HuH-7.5 (cell line): ENCODE measurements around the gene CANT1.

Source experiments
- DNase-seq: peaks from one replicate; pipeline ENCODE4 v3.0.0; 2011; ENCODE audit warnings: low spot score

Gene CANT1

DNA sequence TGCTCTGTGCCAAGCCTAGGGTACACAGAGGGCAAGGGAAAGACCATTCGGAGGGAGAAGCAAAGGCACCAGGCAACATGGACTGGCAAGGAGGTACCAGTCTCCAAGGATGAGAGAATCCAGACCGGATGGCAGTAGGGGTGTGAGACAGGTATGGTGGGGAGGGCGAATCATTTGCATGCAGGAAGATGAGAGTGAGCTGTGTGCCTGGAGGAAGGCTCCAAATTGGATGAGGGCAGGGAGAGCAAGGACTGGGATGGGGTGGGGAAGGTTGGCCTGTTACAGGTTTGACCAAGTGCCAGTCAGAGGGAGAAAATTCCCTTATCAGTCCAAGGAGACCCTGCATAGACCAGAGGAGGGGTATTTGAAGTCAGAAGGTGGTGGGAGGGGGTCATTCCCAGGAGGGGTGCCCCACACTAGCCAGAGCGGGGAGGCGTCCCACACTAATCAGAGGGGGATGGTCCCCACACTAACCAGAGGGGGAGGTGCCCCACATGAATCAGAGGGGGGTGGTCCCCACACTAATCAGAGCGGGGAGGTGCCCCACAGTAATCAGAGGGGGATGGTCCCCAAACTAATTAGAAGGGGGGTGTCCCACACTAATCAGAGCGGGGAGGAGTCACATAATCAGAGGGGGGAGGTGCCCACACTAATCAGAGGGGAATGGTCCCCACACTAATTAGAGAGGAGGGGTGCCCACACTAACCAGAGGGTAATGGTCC, 737 bp downstream of the CANT1 start:
- DNase-seq = no peak

DNA sequence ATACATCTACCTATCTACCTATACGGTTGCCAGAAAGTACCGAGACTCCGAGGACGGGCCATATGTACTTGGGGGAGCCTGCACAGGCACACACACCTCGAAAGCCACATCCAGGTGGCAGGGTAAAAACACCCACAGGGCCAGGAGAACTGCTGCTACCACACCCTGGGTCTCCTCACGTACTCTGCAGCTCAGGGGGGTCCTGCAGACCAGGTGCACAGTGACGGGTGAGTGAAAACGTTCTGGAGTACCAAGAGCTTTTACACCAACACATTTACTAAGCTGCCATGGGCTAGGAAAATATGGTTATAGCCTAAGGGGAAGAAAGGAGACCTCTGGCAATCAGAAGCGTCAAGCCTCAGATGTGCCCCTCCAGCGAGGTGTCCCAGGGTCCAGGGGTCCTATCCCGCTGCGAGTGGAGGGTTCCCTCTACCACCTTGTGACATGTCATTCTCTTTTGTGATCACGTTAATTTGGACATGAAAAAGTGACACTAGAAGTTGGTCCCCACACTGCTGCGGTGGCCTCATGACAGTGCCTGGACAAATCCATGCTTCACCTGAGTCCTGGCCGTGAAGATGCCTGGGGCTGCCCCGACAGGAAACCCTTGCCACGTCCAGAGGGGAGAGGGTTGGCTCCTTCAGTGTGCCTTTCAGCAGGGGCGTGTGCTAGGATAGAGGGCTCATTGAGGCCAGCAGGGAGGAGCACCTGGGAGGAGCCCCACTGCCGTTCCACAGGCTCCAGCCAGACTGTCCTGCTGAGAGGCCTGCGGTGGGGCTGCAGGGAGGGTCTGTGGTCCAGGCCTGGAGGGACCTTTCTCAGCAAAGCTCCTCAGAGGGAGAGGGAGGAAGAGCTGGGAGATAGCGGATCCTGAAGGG, 1.8 kb downstream of the CANT1 start:
- no peak for DNase-seq

DNA sequence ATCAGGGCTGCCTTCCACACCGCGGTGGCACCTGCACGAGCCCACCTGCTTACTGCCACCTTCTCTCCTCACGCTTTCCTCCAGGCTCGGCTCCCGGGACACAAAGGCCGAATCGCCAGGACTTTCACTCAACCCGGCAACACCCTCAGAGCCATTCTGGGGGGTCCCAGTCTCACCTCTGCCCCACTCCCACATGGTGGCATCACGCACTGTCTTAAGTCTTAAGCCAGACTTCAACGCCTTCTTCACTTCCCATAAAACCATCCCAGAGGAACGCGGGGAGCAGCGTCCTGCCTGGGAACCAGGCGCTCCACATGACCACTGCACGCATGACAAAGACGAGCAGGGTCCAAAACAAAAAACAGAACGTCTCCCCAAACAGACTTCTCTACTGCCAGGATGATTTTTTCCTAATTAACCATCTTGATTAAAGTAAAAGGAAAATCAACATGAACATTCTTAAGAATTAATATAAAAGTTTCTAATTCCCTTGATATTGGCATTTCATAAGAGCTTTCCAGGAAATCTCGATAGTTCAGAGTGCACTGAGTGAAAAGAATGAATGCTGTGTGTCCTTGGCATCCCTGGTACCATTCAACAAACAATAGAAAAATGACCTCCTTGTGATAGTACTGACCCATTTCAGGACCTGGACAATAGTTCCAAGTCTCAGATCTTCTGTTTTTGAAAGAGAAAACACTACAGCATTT, 2.6 kb downstream of the CANT1 start:
- DNase-seq = no peak

DNA sequence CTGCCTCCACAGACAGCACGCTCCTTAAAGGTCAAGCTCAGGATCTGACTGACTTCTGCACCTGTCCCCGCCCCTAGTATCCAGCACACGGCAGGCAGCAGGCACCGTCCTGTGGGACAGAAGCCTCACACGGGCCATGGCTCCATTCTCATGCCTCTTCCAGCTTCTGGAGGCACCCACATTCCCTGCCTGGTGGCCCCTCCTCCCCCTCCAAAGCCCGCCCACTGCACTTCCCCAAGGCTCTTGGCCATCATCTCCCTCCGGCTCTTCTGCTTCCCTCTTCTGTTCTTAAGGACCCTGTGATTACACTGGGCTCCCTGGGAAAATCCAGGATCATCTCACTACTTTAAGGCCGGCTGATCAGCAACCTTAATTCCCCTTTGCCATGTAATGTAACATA, 3.5 kb downstream of the CANT1 start:
- no peak for DNase-seq

DNA sequence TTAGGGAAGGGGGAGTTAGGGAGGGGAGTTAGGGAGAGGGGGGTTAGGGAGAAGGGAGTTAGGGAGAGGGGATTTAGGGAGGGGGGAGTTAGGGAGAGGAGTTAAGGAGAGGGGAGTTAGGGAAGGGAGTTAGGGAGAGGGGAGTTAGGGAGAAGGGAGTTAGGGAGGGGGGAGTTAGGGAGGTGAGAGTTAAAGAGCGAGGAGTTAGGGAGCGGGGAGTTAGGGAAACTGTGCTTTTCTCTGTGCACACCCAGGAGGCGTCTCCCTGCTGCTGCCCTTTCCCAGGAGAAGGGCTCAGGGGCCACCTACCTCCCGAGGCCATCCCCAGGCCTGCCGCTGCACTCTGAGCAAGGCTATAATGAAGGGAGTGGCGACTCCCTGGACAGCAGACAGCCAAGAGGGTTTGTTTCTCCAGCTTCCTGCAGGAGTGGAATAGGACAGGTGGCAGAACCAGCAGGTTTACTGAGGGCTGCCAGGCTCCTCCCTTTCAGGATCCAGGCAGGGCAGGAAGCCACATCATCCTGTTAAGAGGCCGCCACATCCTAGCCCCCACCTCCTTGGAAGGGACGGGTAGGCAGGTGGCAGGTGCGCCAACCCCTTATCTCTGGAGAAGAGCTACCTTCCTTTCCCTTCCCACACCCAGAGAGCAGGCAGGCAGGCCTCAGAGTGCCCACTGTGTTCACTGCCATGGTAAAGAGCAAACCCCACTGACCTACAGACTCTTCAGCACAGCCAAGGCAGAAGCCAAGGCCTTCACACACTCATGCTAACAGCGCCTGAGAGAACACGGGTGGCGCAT, 4.3 kb downstream of the CANT1 start:
- DNase-seq = no peak

DNA sequence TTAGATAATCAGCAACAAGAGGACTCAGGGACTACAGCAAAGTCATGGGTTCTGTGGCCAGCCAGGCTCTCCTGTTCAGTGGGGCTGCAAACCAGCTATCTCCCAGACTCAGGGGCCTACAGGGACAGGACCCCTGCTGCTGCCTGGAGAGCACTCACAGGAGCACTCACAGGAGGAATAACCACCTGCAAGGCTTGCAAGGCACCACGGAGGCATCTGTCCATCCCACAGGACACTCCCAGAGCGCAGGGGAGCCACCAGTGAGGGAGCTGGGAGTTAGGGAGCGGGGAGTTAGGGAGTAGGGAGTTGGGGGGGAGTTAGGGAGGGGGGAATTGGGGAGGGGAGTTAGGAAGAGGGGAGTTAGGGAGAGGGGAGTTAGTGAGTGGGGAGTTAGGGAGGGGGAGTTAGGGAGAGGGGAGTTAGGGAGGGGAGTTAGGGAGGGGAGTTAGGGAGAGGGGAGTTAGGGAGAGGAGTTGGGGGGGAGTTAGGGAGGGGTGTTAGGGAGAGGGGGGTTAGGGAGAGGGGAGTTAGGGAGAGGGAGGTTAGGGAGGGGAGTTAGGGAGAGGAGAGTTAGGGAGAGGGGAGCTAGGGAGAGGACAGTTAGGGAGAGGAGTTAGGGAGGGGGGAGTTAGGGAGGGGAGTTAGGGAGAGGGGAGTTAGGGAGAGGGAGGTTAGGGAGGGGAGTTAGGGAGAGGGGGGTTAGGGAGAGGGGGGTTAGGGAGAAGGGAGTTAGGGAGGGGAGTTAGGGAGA, 5.7 kb downstream of the CANT1 start:
- no peak for DNase-seq

DNA sequence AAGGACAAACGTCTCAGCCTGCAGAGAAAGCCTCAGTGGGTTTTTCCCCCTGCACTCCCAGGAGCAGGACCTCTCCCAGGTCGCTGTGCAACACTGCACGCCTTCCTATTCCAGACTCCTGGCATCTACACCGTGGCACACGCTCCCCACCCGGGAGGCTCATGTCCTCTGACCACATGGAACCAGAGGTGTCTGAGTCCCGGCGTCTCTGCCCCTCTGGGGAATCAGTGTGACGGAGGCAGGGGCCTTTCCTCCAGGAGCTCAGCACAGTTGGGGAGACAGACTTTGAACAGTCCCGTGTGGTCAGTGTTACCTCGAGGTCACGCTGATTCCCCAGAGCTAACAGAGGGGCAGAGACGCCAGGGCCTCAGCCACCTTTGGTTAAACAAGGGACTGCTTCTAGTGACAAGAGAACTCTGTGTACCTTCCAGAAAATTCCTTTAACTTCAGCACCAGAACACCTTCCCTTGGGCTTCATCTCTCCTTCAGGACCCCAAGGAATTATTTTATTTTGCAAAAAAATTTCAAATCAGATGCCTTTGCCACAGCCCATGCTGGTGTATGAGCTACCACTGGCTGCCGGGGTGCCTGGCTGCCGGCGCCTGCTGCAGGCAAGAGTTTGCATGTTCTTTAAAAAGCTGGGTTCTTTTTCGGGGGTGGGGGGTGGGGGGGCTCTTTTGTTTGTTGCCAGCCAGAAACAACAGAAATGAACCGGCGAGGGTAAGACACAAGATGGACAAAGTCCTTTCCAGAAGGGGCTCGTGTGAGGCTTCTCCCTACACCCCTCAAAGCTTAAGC, 6.6 kb downstream of the CANT1 start:
- DNase-seq = no peak

DNA sequence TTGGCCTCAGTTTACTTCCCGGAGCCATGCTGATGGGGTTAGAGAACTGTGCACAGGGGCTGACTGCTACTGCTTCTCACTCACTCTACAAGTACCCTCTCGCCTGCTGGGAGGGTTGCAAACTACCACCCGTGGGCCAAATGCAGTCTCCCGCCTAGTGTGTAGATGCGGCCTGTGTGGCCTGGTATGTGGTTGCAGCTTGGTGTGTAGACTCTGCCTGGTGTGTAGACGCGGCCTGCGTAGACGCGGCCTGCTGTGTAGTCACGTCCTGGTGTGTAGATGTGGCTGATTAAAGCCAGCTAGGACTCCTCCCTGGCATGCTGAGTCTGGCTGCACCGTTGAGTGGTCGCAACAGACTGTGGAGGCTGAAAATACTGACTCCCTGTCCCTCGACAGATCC, 7.3 kb downstream of the CANT1 start:
- no peak for DNase-seq

DNA sequence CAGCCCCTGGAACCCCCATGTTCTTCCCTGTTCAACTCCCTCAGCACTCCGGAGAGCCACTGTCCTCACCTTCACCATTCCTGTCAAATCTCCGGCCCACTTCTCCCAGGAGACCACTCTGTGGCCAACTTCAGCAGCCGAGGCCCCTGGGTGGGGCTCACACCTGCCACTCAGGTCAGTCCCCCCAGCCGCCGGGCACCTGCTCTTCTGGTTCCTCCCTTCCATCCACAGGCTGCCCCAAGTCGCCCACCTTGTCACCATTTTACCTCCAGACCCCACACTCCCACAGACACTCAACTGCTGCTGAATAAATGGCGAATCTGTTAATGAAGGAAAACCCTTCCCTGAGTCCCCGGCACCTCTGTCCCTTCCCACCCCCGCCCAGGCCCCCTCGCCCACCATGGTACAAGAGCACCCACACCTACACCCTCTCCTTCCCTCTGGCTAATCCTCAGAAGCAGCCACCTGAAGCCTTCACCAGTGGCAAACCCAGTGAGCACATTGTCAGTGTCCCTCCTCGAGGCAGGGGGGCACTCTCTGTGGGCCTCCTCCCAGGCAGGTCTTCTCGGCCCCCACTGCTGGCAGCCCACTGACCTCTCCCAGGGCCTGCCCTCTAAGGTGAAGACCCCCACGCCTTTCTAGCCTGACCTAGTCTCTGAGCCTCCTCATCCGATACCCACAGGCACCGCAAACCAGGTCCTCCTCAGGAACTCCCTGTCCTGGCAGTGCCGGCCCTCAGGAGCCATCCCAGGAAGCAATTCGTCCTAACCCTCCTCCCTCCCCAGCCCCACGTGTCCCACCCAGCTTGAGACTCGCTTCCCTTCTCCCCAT, 8.2 kb downstream of the CANT1 start:
- no peak for DNase-seq

DNA sequence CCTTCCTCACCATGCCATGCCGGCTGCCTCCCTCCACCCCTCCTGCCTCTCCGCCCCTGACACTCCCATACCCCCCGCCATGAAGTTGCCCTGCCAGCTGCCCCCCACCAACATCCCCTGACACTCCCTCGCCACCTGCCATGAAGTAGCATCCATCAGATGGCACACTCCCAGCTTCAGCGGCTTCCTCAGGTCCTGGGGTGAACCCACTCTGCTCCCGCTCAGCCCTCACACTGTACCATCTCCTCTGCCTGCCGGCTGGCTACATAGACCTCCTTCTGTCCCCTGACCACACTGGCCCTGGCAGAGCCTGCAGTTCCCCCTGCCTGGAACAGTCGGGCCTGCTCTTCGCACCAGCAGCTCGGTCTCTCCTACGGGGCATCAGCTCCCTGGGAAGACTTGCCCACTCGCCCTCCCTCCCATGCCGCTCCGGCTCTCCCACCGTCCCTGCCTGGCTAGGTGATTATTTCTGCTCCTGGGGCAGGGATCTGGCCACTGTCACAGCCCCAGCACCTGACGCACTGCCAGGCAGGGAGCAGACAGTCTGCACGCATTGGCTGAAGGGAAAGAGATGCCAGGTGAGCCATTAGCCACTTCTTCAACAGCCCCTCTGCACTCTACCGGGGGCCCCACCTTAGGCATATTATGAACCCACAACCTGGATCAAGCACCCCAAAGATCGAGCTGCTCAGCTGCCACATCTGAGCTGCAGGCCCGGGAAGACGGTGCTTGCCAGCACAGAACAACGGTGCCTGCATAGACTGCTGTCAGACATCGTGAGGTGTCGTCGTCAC, 9.0 kb downstream of the CANT1 start:
- DNase-seq = no peak

DNA sequence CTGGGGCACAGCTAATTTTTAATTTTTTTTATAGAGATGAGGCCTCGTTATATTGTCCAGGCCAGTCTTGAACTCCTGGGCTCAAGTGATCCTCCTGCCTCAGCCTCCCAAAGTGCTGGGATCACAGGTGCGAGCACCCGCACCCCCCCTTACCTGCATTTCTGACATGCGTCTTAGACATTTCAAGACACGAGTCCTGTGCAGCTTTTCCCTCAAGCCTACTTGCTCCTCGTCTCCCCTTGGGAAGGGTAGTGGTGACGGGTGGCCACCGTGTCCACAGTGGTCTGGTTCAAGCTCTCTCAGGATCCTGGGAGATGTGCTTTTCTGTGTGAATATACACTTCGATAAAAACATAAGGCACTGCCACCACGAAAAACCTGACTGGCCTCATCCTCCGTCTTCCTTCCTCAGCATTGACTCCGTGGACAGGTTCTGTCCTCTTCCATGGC, 9.6 kb downstream of the CANT1 start:
- DNase-seq = no peak

DNA sequence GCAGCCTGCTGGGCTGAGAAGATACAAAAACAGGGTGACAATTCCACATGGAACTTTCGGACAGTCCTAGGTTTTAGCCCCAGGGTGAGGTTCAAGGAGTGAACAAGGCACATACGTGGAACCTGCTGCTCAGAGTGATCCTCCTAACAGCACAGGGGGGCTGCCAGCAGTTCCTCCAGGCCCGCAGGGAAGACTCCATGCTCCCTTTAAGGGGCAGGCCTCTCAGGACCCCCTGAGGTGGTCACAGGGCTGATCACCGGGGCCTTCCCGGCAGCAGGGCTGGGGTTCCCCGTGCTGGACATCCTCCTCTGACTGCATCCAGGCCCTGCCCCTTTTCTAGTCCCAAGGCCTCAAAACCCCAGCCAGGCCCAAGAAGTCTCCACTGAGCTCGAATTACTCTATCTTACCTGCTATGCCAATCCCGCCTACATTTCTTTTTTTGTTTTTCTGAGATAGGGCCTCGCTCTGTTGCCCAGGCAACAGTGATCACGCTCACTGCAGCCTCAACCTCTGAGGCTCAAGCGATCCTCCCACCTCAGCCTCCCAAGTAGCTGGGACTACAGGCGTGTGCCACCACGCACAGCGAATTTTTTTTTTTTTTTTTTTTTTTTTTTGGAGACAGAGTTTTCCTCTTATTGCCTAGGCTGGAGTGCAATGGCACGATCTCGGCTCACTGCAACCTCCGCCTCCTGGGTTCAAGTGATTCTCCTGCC, 10.4 kb downstream of the CANT1 start:
- DNase-seq = no peak

DNA sequence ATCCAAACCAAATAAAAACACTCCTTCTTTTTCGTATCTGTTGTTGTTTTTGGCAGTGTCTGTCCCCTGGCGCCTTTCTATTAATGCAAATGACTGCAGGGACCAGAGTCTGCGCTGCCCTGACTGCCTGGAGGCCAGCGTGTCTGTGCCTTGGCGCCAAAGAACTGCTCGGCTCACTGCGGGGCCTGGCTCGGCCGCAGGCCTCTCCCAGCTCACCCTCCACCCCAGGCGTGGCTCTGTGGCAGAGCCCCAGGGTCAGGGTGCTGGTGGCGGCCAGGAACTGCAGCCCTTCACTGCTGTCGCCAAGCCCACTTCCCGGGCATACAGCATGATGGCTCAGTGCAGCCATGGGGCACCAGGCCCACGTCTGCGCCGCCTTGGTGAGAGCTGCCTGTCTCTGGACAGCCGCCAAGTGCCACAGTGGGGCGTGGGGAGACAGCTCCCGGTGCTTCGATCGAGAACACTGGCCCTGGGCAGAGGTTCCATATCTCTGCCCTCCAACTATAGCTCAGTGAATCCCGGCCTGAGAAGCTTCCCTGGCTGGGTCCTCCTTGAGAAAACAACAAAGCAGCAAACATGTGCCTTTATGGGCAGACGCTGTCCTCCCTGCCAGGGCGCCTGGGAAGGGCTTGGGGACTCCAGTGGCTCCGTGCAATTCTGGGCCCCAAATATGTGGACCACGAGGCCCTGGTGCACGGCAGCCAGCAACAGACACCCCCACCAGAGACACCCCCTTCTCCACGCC, 11.1 kb downstream of the CANT1 start:
- DNase-seq = no peak

DNA sequence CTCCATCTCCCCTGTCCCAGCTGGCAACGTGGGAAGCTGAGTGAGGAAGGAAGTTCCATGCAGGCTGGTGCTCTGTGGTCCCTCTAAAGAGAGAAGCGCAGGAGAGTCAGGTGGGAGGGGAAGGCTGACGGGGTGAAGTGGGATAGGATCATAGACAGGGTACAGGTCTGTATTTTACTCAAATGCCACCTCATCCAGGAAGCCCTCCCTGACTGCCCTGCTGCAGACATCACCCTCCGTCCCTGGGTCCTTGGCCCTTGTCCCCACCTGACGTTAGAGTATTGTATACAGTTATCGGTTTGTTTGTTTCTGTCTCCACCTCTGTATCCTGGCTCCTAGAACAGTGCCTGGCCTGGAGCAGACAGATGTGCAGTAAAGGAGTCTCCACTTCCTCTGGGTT, 11.7 kb downstream of the CANT1 start:
- no peak for DNase-seq

DNA sequence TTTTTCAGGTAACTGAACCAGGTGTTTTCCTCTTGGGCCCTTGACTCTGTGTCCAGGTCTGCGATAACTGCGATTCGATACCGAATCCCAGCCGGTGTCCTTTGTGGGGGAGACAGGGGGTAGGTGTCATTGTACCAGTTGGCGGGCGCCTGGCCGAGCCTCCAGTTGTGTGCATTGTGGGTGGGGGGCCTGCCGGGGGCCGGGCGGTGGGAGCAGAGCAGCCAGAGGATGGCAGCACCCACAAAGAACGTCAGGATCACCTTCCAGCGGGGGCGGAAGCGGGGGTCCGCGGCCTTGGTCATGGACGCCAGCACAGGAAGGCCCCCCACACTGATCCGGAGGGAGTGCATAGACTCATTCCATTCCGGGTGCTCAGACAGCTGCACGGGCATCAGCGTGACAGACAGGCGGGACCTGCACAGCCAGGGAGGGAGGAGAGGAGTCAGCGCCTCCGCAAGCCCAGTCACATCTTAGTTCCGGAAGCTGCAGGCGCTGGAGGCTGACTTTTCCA, 12.3 kb downstream of the CANT1 start:
- DNase-seq = no peak

DNA sequence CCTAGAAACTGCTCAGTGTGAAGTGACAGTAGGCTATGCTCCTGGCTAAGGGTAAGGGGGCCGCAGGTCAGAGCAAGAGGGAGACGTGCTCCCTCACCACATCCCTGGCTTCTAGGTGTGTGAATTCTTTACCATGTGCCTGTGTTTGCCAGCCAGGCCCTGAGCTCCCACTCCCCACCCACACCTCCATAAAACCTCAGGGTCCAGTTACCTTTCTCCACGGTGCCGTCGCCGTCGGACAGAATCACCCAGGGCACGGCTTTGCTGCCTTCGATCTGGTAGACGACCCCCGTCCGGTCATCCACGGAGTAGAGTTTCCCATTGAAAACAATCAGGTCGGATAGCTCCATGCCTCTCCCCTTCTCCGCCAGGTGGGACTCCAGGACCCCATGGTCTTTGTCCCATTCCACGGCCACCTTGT, 12.8 kb downstream of the CANT1 start:
- no peak for DNase-seq
